Liver (tissue), 9 donors: Measurements from ENCODE around the gene KCNIP4. TPM values are rescaled to one million over a fixed set of nuclear protein-coding genes. Genes with fewer than 3 reads are reported as not detected.

ENCODE experiments used
- DNase-seq: peaks from one replicate; pipeline ENCODE4 v3.0.0-alpha.2; 2017; ENCODE audit warnings: low spot score
- H3K27ac ChIP-seq, 2 donors: one replicate each; pipeline ENCODE4 v1.7.0; 2013; ENCODE audit warnings: inconsistent platforms in 2 of 2, low read length in 2 of 2, control low read depth in 1 of 2, low read depth in 1 of 2, mild to moderate bottlenecking in 1 of 2
- H3K27me3 ChIP-seq, 4 donors: one replicate each; pipeline versions ENCODE4 v1.6.1 to v1.7.0; 2013; ENCODE audit warnings: low read length in 3 of 4, inconsistent platforms in 1 of 4, mild to moderate bottlenecking in 1 of 4, moderate library complexity in 1 of 4; ENCODE audit not compliant: control insufficient read depth in 4 of 4, insufficient read depth in 4 of 4
- H3K36me3 ChIP-seq, 4 donors: one replicate each; pipeline versions ENCODE4 v1.6.1 to v1.7.0; 2013; ENCODE audit warnings: low read length in 3 of 4, mild to moderate bottlenecking in 3 of 4, low read depth in 1 of 4, moderate library complexity in 1 of 4; ENCODE audit not compliant: control insufficient read depth in 4 of 4, insufficient read depth in 3 of 4
- H3K4me1 ChIP-seq, 4 donors: one replicate each; pipeline versions ENCODE4 v1.6.1 to v1.7.0; 2013; ENCODE audit warnings: low read length in 3 of 4, mild to moderate bottlenecking in 3 of 4, moderate library complexity in 1 of 4; ENCODE audit not compliant: control insufficient read depth in 4 of 4, insufficient read depth in 4 of 4
- H3K4me3 ChIP-seq, 3 donors: one replicate each; pipeline versions ENCODE4 v1.6.1 to v1.7.0; 2013; ENCODE audit warnings: low read length in 3 of 3, control low read depth in 1 of 3, low read depth in 1 of 3, mild to moderate bottlenecking in 1 of 3
- H3K9ac ChIP-seq, 2 donors: one replicate each; pipeline ENCODE4 v1.7.0; 2013; ENCODE audit warnings: low read length in 2 of 2, mild to moderate bottlenecking in 2 of 2, moderate library complexity in 2 of 2, control low read depth in 1 of 2, low read depth in 1 of 2
- H3K9me3 ChIP-seq, 4 donors: one replicate each; pipeline versions ENCODE4 v1.6.1 to v1.7.0; 2013; ENCODE audit warnings: low read length in 3 of 4; ENCODE audit not compliant: control insufficient read depth in 4 of 4
- CTCF ChIP-seq: fragments of 150-350 bp; IDR thresholded peaks from 2 replicates; pipeline ENCODE4 v1.5.1; 2017; ENCODE audit warnings: improper control_type of control experiment, low read depth, low read length; ENCODE audit not compliant: missing input control
- FOXA1 ChIP-seq: IDR thresholded peaks from 2 replicates; pipeline ENCODE4 v1.6.1; 2016; ENCODE audit warnings: antibody characterized with exemption
- FOXA2 ChIP-seq: IDR thresholded peaks from 2 replicates; pipeline ENCODE4 v1.6.1; 2016; ENCODE audit warnings: antibody characterized with exemption
- GABPA ChIP-seq, 2 donors: IDR thresholded peaks in 1 of 2; conservative IDR thresholded peaks in 1 of 2; 2 replicates each; pipeline ENCODE4 v1.6.1; 2016; ENCODE audit warnings: antibody characterized with exemption in 2 of 2, mild to moderate bottlenecking in 1 of 2, moderate library complexity in 1 of 2
- HNF4A ChIP-seq, 2 donors: conservative IDR thresholded peaks; 2 replicates each; pipeline ENCODE4 v1.6.1; 2016; ENCODE audit warnings: antibody characterized with exemption in 2 of 2, mild to moderate bottlenecking in 2 of 2
- HNF4G ChIP-seq: IDR thresholded peaks from 2 replicates; pipeline ENCODE4 v1.6.1; 2016; ENCODE audit warnings: antibody characterized with exemption
- NR2F2 ChIP-seq: IDR thresholded peaks from 2 replicates; pipeline ENCODE4 v1.6.1; 2016; ENCODE audit warnings: antibody characterized with exemption
- REST ChIP-seq: IDR thresholded peaks from 2 replicates; pipeline ENCODE4 v1.6.1; 2016; ENCODE audit warnings: antibody characterized with exemption, mild to moderate bottlenecking
- SP1 ChIP-seq: IDR thresholded peaks from 2 replicates; pipeline ENCODE4 v1.6.1; 2018; ENCODE audit warnings: antibody characterized with exemption, mild to moderate bottlenecking
- TAF1 ChIP-seq: conservative IDR thresholded peaks from 2 replicates; pipeline ENCODE4 v1.6.1; 2016; ENCODE audit warnings: antibody characterized with exemption, mild to moderate bottlenecking
- YY1 ChIP-seq: IDR thresholded peaks from 2 replicates; pipeline ENCODE4 v1.6.1; 2016; ENCODE audit warnings: antibody characterized with exemption, mild to moderate bottlenecking
- WGBS: extraction: QIAGEN DNeasy Blood & Tissue Kit; methylation state at CpG from one replicate; pipeline ENCODE4 v1.1.7; 2013; 5-methylcytosine and 5-hydroxymethylcytosine counted together
- polyA plus RNA-seq, 2 donors: library from polyadenylated mRNA; stranded (reverse) in 1 of 2; unstranded in 1 of 2; fragments of 200-250 nt in 1 of 2; fragments of >200 nt in 1 of 2; fragmentation: Nextera tagmentation in 1 of 2; extraction: Ambion mirVana in 1 of 2; gene quantifications; one replicate each; pipeline versions ENCODE4 v1.2.1 to v1.2.3, GENCODE V29; 2013 to 2015
- total RNA-seq, 2 donors: library from RNA; depleted of rRNA; stranded (reverse); fragments of >200 nt; gene quantifications; one replicate each; pipeline ENCODE4 v1.2.3, GENCODE V29; 2014
- TF ChIP-seq, protein P1 (sequence below): IDR thresholded peaks from 2 replicates; pipeline ENCODE4 v1.6.1; 2016; ENCODE audit warnings: antibody characterized with exemption
- TF ChIP-seq, protein P2 (sequence below): IDR thresholded peaks from 2 replicates; pipeline ENCODE4 v1.6.1; 2016; ENCODE audit warnings: antibody characterized with exemption
- donor health status: healthy.
- donor health status: healthy.
- donor health status: healthy.
- donor health status: healthy.
- donor health status: healthy.

The KCNIP4 gene
- total and polyA plus RNA-seq, 4 donors, result 0.08 to 0.14 TPM; not detected in 2

- TF ChIP-seq FOXA2, result no peak
- TF ChIP-seq, protein P1, sequence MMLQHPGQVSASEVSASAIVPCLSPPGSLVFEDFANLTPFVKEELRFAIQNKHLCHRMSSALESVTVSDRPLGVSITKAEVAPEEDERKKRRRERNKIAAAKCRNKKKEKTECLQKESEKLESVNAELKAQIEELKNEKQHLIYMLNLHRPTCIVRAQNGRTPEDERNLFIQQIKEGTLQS, result no peak
- no peak for TF ChIP-seq CTCF
- TF ChIP-seq GABPA (IDR thresholded peaks at IDR 0.05 in 1 of 2, conservative IDR thresholded peaks at IDR 0.05 in 1 of 2), result no peak
Measured at GRCh38 chr4:21826071-21826470, 122.5 kb downstream of the KCNIP4 start (continued).

DNA sequence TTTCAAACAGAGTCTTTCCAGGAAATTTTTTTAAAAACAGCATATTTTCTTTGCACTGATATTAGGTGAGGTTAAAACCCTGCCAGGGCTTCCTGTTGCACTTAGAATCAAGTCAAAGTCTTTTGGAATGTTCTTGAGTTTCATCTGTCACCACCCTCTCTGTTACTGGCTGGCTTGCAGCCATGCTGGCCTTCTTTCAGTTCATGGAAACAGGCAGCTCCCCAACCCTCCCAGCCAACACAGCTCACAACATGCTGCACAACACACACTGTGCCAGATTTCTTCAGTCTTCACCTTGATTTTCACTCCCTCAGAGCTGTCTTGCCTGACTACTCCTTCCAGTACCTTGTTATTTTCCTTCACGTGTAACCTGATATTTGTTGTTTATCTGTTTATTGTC is 129.5 kb downstream of the KCNIP4 start:
- TF ChIP-seq, protein P1, result no peak
- TF ChIP-seq YY1, result no peak
- WGBS, result 63% methylated on average over 1 of the region's 1 CpG
- no peak for DNase-seq
- Histone ChIP-seq H3K9me3 (peaks cover 0 to 11% (median 5%) of the 10 kb centered on the region in 4 donors), H3K4me3 (no peak overlapping the region), H3K36me3 (no peaks in the 10 kb centered on the region), H3K27ac (no peak overlapping the region), H3K9ac (no peak overlapping the region), H3K4me1 (peaks cover 0 to 2% (median 0%) of the 10 kb centered on the region in 4 donors), H3K27me3 (no peaks in the 10 kb centered on the region)

DNA sequence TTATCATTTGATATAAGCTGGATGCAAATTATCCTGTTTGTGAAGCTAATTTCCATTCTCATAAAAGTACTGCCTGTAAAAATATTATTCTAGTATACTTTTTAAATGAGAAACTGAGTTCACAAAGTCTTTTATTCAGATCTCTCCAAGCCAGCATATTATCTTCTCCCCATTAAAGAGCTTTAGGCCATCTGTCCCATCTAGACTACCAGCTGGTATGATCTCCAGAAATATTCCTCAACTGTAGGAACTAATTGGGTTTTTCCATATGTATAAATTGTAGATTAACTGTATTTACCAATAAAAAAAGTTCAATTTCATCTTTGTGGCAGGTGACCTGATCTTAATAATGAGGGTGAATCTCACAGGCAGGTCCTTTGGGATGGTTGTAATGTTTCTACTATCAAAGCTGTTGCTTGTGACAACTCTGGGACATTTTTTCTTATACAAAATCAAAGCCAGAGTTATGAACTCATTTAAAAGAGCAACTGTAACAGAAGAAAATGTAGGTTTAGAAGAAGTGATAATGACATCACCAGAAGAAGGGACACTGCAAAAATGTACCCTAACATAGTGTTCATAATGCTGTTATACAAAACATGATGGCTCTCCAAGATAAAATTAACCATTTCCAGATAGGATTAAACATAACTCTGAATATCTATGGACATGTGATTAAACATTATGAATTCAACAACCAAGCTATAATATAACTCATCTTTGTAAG is 132.8 kb downstream of the KCNIP4 start:
- no peak for DNase-seq
- Histone ChIP-seq H3K9me3 (peaks cover 0 to 11% (median 5%) of the 10 kb centered on the region in 4 donors), H3K4me3 (no peak overlapping the region), H3K27me3 (no peaks in the 10 kb centered on the region), H3K36me3 (no peaks in the 10 kb centered on the region), H3K27ac (no peak overlapping the region), H3K9ac (no peak overlapping the region), H3K4me1 (peaks cover 0 to 2% (median 0%) of the 10 kb centered on the region in 4 donors)
- TF ChIP-seq SP1 (no peak), FOXA1 (no peak), TAF1 (no peak), HNF4A (conservative IDR thresholded peaks at IDR 0.05) (no peak), CTCF (no peak), HNF4G (no peak), REST (no peak), NR2F2 (no peak)
- TF ChIP-seq, protein P2, sequence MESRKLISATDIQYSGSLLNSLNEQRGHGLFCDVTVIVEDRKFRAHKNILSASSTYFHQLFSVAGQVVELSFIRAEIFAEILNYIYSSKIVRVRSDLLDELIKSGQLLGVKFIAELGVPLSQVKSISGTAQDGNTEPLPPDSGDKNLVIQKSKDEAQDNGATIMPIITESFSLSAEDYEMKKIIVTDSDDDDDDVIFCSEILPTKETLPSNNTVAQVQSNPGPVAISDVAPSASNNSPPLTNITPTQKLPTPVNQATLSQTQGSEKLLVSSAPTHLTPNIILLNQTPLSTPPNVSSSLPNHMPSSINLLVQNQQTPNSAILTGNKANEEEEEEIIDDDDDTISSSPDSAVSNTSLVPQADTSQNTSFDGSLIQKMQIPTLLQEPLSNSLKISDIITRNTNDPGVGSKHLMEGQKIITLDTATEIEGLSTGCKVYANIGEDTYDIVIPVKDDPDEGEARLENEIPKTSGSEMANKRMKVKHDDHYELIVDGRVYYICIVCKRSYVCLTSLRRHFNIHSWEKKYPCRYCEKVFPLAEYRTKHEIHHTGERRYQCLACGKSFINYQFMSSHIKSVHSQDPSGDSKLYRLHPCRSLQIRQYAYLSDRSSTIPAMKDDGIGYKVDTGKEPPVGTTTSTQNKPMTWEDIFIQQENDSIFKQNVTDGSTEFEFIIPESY, result no peak
- TF ChIP-seq, protein P1, result no peak
